Loucy (cell line): Measurements from ENCODE around the gene ELMO1.

Source experiments
- H2AFZ ChIP-seq: fragments of 200-600 bp; sonication (generic); 2 replicates; pipeline ENCODE4 v1.6.0; 2016; ENCODE audit warnings: antibody characterized with exemption, mild to moderate bottlenecking, low read length, moderate library complexity
- H3F3A ChIP-seq: fragments of 200-600 bp; 2 replicates; pipeline ENCODE4 v1.6.0; 2016; ENCODE audit warnings: antibody characterized with exemption, low read depth, mild to moderate bottlenecking
- H3K27me3 ChIP-seq: fragments of 200-600 bp; sonication (generic); 2 replicates; pipeline ENCODE4 v1.6.1; 2014; ENCODE audit warnings: low read length, mild to moderate bottlenecking; ENCODE audit not compliant: insufficient read depth, poor library complexity, severe bottlenecking
- H3K36me3 ChIP-seq: fragments of 200-600 bp; sonication (generic); 2 replicates; pipeline ENCODE4 v1.6.1; 2016; ENCODE audit warnings: low read length; ENCODE audit not compliant: insufficient read depth
- H3K4me1 ChIP-seq: fragments of 200-600 bp; sonication (generic); 2 replicates; pipeline ENCODE4 v1.5.1; 2014; ENCODE audit warnings: low read length, mild to moderate bottlenecking; ENCODE audit not compliant: insufficient read depth, poor library complexity, severe bottlenecking
- H3K4me2 ChIP-seq: fragments of 200-600 bp; sonication (generic); 2 replicates; pipeline ENCODE4 v1.6.0; 2014; ENCODE audit warnings: antibody characterized with exemption, low read length, low read depth, mild to moderate bottlenecking; ENCODE audit not compliant: poor library complexity, severe bottlenecking
- H3K4me3 ChIP-seq: fragments of 200-600 bp; sonication (generic); 2 replicates; pipeline ENCODE4 v1.5.1; 2014; ENCODE audit warnings: low read length, mild to moderate bottlenecking, mixed read lengths; ENCODE audit not compliant: poor library complexity, severe bottlenecking
- H3K79me2 ChIP-seq: fragments of 200-600 bp; sonication (generic); 2 replicates; pipeline ENCODE4 v1.6.1; 2014; ENCODE audit warnings: low read length; ENCODE audit not compliant: insufficient read depth
- H3K9ac ChIP-seq: fragments of 200-600 bp; sonication (generic); 2 replicates; pipeline ENCODE4 v1.6.0; 2014; ENCODE audit warnings: mild to moderate bottlenecking, low read depth, low read length, moderate library complexity; ENCODE audit not compliant: poor library complexity, severe bottlenecking
- H3K9me2 ChIP-seq: fragments of 200-600 bp; sonication (generic); replicated peaks from 2 replicates; pipeline ENCODE4 v1.6.1; 2016; ENCODE audit warnings: low read depth, low read length, mixed read lengths
- H3K9me3 ChIP-seq: fragments of 200-600 bp; sonication (generic); 2 replicates; pipeline ENCODE4 v1.6.1; 2014; ENCODE audit warnings: mild to moderate bottlenecking, antibody characterized with exemption, low read length, low read depth; ENCODE audit not compliant: insufficient read depth
- H4K20me1 ChIP-seq: fragments of 200-600 bp; sonication (generic); 2 replicates; pipeline ENCODE4 v1.6.0; 2014; ENCODE audit warnings: antibody characterized with exemption, low read length, mild to moderate bottlenecking; ENCODE audit not compliant: insufficient read depth, poor library complexity, severe bottlenecking
- EZH2phosphoT487 ChIP-seq: fragments of 200-600 bp; IDR thresholded peaks from 2 replicates; pipeline ENCODE4 v1.6.1; 2018; ENCODE audit warnings: antibody characterized with exemption, mild to moderate bottlenecking, moderate library complexity, borderline replicate concordance
- TF ChIP-seq, protein P1 (sequence below): fragments of 200-600 bp; sonication (generic); conservative IDR thresholded peaks from 2 replicates; pipeline ENCODE4 v1.5.1; 2014; ENCODE audit warnings: mild to moderate bottlenecking, antibody characterized with exemption, low read length

ELMO1 gene

DNA sequence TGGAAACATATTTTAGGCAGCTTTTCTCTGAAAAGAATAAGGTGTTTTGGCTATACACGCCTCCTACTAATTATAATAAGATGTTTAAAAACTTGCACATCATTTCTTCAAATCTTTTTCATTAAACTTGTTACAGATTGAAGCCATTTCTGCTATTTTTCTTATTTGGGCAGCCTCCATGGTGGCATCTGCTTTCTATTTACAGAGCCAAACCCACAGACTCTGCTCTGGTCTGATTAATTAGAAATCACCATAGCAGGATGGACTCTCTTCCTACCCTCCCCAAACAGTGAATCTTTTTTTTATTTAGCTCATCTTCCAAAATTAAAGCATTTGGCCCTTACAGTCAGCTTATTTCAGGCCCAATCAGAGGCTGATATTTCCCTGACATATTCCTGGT lies 638.6 kb downstream of the ELMO1 start:
- H3K4me1 ChIP-seq, result peaks cover 12% of the 10 kb centered on the region
- no peak overlapping the region for H2AFZ ChIP-seq
- H3K9ac ChIP-seq, result no peak overlapping the region
- H3K36me3 ChIP-seq, result no peaks in the 10 kb centered on the region
- no peaks in the 10 kb centered on the region for H4K20me1 ChIP-seq
- H3K4me2 ChIP-seq, result no peak overlapping the region
- H3F3A ChIP-seq, result no peaks in the 10 kb centered on the region
- H3K4me3 ChIP-seq, result no peak overlapping the region
- H3K9me3 ChIP-seq, result no peaks in the 10 kb centered on the region
- TF ChIP-seq EZH2phosphoT487, result no peak
- TF ChIP-seq, protein P1, sequence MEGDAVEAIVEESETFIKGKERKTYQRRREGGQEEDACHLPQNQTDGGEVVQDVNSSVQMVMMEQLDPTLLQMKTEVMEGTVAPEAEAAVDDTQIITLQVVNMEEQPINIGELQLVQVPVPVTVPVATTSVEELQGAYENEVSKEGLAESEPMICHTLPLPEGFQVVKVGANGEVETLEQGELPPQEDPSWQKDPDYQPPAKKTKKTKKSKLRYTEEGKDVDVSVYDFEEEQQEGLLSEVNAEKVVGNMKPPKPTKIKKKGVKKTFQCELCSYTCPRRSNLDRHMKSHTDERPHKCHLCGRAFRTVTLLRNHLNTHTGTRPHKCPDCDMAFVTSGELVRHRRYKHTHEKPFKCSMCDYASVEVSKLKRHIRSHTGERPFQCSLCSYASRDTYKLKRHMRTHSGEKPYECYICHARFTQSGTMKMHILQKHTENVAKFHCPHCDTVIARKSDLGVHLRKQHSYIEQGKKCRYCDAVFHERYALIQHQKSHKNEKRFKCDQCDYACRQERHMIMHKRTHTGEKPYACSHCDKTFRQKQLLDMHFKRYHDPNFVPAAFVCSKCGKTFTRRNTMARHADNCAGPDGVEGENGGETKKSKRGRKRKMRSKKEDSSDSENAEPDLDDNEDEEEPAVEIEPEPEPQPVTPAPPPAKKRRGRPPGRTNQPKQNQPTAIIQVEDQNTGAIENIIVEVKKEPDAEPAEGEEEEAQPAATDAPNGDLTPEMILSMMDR, result no peak
- no peaks in the 10 kb centered on the region for H3K79me2 ChIP-seq
- no peaks in the 10 kb centered on the region for H3K27me3 ChIP-seq
- no peaks in the 10 kb centered on the region for H3K9me2 ChIP-seq

DNA sequence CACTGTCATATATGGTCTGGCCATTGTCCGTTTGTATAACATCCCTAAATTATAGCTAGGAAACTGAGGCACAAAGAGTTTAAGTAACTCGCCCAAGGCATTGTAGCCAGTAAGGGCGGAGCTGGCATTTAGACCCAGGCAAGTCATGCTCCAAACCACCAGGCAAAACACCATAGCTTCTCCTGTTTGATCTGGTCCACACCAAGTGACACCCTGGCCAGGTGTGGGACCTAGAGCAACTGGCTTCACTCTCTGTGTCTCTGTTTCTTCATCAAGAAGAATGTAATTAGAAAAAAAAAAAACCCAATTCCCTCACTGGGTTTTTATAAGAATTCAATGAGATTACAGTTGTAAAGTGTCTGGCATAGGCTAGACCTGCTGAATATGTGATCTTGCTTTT lies 639.2 kb downstream of the ELMO1 start:
- Histone ChIP-seq H2AFZ (no peak overlapping the region), H3K9me3 (no peaks in the 10 kb centered on the region), H3K9me2 (no peaks in the 10 kb centered on the region), H3K4me3 (no peak overlapping the region), H3K27me3 (no peaks in the 10 kb centered on the region), H3F3A (no peaks in the 10 kb centered on the region), H3K79me2 (no peaks in the 10 kb centered on the region), H3K36me3 (no peaks in the 10 kb centered on the region), H3K4me1 (peaks cover 12% of the 10 kb centered on the region), H4K20me1 (no peaks in the 10 kb centered on the region), H3K4me2 (no peak overlapping the region), H3K9ac (no peak overlapping the region)
- TF ChIP-seq EZH2phosphoT487, result no peak
- TF ChIP-seq, protein P1, result no peak

DNA sequence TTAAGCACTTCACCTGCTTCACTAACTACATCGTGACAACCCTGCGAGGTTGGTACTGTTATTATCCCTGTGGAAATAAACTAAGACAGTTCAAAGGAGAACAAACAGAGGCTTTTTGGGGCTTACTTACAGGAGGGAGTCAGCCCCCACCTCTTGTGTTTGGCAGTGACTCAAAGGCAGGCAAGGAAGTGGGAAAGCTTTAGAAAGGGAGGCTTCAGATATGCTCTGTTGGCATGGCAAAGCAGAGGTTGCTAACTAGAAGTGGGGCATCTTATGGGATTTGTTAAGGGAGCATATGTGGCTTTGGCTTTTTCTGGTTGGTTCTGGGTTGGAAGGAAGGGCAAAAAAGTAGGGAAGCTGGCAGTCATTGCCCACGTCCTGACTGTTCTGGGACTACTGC lies 639.6 kb downstream of the ELMO1 start:
- no peaks in the 10 kb centered on the region for H3K79me2 ChIP-seq

More for the DNA sequence above, 639.6 kb downstream of the ELMO1 start:
- H4K20me1 ChIP-seq, result no peaks in the 10 kb centered on the region
- H3F3A ChIP-seq, result no peaks in the 10 kb centered on the region
- H3K4me3 ChIP-seq, result no peak overlapping the region
- no peaks in the 10 kb centered on the region for H3K36me3 ChIP-seq
- peaks cover 12% of the 10 kb centered on the region for H3K4me1 ChIP-seq
- H3K9ac ChIP-seq, result no peak overlapping the region
- H3K9me2 ChIP-seq, result no peaks in the 10 kb centered on the region
- no peaks in the 10 kb centered on the region for H3K27me3 ChIP-seq
- no peak overlapping the region for H2AFZ ChIP-seq
- no peak overlapping the region for H3K4me2 ChIP-seq
- H3K9me3 ChIP-seq, result no peaks in the 10 kb centered on the region
- no peak for TF ChIP-seq EZH2phosphoT487
- TF ChIP-seq, protein P1, result no peak
